NCI-H2227 (cell line): Measurements from ENCODE around the gene GCDH.
"Not testable (repeated sequence)": the region's sequence is repeated elsewhere in the genome, so short reads cannot be mapped to it uniquely, and the experiment has no call there.

Source experiments
- DNase-seq: peaks from one replicate; lab custom pipeline; 2025; ENCODE audit not compliant: unreplicated experiment; lab: John Stamatoyannopoulos, UW

The GCDH gene

GRCh38 chr19:12890787-12891552, at the start of gene GCDH:
Gene GCDH, plus strand, starts transcription at chr19:12891160. Its CDS starts 145 bp downstream, at chr19:12891305.
- peak; percentile 97 for DNase-seq

GRCh38 chr19:12842511-12842910, 48.4 kb upstream of the GCDH start:
- no peak for DNase-seq

DNA sequence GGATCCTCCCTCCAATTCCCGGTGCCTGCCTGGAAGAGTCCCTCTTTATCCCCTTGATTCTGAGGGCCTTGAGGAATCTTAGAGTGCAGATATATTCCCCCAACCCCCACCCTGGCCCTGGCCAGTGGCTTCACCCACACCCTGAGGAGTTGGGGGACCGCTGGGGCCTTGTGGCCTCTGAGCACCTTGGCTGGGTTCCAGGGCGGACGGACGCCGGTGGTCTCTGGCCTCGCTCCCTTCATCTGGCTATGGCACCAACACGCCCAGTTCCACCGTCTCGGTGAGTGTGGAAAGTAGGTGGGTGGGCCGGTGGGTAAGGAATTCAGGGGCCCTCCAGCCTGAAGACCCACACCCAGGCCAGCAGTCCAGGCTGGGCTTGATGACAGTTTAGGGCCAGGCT, 47.6 kb upstream of the GCDH start:
- no peak for DNase-seq

DNA sequence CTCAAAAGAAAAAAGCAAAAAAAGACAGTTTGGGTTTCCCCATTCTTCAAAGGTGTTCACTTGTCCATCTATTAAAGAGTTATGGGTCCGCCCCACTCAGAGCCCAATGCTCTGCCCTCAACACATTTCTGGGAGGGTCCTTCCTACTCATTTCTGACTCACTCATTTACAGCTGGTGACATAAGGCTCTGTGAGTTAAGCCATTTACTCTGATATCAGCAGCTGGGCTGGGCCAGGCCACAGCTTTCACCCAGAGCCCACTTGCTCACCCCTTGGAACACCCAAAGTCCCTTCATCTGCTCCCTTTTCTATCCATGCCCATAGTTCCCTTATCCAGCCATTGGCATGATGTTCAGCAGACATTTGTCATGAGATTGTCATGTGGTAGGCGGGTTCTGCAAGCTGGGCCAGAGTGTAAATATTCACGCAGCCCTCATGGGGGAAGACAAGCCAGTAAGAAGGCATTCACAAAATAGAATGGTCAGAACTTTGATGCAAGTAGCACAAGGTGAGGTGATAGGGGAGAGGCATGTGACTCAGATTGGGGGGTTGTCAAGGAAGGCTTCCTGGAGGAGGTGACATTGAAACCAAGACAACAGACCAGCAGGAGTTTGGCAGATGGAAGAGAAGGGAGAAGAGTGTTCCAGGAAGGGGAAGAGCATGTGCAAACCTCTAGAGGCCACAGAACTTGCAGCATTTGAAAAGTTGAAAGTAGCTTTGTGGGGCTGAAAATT, 46.8 kb upstream of the GCDH start:
- no peak for DNase-seq

GRCh38 chr19:12846613-12847012, 44.3 kb upstream of the GCDH start:
- not testable (repeated sequence) for DNase-seq

DNA sequence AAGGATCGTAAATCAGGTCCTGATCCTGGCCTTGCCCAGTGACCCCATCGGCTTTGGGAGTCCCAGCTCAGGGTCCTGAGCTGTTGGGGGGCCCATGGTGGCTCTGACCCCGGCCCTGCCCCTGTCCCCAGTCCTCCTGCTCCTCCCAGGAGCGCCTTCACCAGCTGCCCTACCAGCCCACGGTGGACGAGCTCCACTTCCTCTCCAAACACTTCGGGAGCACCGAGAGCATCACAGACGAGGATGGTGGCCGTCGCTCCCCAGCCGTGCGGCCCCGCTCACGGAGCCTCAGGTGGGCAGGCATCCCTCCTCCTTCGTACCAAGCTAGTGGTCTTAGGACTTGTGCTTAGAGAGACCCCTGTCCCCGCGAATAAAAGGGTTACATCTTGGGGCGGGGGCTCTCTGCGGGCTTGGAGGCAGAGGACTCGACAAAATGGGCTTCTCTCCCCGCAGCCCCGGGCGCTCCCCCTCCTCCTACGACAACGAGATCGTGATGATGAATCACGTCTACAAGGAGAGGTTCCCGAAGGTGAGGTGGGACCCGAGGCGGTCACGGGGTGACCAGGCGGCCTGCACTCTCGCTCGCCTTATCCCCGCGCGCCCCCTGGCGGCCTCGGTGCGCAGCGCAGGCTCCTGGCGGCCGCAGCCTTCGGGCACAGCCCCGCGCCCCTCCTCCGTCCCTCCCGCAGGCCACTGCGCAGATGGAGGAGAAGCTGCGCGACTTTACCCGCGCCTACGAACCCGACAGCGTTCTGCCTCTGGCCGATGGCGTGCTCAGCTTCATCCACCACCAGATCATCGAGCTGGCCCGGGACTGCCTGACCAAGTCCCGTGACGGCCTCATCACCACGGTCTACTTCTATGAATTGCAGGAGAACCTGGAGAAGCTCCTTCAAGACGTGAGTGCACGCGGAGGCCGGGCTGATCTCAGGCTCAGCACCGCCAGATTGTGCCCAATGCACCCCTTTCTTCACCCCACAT, 43.5 kb upstream of the GCDH start:
- DNase-seq = peak; percentile 82

DNA sequence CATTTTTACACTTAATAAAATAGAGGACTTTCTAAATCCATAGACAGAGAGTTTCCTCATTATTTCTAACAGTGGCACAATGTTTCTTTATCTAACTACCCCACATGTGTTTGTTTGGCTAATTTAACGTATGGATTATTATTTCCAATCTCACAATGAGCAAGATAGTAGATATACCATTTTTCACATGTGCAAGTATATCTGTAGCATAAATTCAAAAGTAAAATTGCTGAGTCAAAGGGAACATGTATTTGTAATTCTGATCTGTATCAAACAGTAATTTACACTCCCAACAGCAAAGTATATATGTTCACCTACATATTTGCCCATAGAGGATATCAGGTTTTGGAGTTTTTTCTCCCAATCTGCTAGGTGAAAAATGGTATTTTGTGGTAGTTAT, 34.3 kb upstream of the GCDH start:
- DNase-seq = no peak

GRCh38 chr19:12858041-12858928, 32.7 kb upstream of the GCDH start:
- DNase-seq = no peak

DNA sequence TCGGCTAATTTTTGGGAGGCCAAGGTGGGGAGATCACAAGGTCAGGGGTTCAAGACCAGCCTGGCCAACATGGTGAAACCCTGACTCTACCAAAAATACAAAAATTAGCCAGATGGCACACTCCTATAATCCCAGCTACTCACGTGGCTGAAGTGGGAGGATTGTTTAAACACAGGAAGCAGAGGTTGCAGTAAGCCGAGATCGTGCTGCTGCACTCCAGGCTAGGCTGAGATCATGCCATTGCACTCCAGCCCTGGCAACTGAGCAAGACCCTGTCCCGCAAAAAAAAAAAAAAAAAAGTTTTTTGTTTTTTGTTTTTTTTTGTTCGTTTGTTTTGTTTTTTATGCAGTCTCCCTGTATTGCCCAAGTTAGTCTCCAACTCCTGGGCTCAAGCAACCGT, 31.4 kb upstream of the GCDH start:
- DNase-seq = no peak

DNA sequence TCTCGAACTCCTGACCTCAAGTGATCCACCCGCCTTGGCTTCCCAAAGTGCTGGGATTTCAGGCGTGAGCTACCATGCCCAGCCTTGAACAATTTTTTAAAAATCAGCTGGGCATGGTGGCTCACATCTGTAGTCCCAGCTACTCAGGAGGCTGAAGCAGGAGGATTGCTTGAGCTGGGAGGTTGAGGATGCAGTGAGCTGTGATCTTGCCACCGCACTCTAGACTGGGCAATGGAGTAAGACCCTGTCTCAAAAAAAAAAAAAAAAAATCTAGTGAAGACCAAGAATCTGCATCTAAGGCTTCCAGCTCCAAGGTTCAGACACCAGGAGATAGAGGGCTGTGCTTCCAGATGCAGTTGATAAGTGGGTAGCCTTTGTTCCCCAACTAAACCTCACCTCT, 26.8 kb upstream of the GCDH start:
- no peak for DNase-seq

- DNase-seq = no peak
Measured at GRCh38 chr19:12864721-12865715, 25.9 kb upstream of the GCDH start.

DNA sequence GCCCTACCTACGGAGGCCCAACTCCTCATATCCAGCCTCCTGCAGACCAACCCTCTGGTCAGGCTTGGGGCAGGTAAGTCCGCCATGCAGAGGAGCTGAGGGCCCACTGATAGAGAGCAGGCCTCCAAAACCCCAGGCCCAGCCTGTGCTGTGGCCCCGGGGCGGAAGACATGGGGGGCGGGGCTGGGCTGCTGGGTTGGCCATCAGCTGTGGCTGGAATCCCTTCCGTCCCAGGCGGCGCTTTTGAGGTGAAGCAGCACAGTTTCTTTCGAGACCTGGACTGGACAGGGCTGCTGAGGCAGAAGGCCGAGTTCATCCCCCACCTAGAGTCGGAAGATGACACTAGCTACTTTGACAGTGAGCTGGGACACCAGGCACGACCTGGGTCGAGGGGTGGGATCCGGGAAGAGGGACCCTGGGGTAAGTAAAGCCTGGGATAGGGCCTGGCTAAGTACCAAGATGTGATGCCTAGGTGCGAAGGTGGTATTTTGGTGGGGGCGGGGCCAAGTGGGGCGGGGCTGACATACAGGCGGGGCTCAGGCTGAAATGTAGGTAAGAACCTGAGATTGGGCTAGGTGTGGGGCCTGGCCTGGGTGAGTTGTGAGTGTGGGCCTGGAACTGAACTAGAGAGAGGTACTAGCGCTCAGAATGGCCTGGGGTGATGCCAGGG, 25.1 kb upstream of the GCDH start:
- DNase-seq = no peak

GRCh38 chr19:12866416-12867119, 24.4 kb upstream of the GCDH start:
- DNase-seq = no peak

GRCh38 chr19:12867120-12868099, 23.6 kb upstream of the GCDH start:
- DNase-seq = no peak

- DNase-seq = no peak
Measured at GRCh38 chr19:12868540-12869112, 22.3 kb upstream of the GCDH start.

GRCh38 chr19:12871681-12872080, 19.3 kb upstream of the GCDH start:
- DNase-seq = no peak
